CD14-positive monocyte (primary cell): Measurements from ENCODE around the gene MAFG. TPM values are rescaled to one million over a fixed set of nuclear protein-coding genes. Genes with fewer than 3 reads are reported as not detected.

Experiments used
- DNase-seq, 3 donors: peaks; one replicate each; pipeline ENCODE4 v3.0.0-alpha.2; 2011 to 2022
- H2AFZ ChIP-seq: 2 replicates; pipeline ENCODE4 v1.6.0; 2012; ENCODE audit warnings: mild to moderate bottlenecking, low read depth, low read length, inconsistent platforms; ENCODE audit not compliant: insufficient read depth, poor library complexity, severe bottlenecking
- H3K27ac ChIP-seq, 2 donors: 1 replicate in 1 of 2; 2 replicates in 1 of 2; pipeline ENCODE4 v1.5.1; 2012 to 2013; ENCODE audit warnings: low read length in 2 of 2, control low read depth in 1 of 2, inconsistent platforms in 1 of 2, low read depth in 1 of 2, mild to moderate bottlenecking in 1 of 2
- H3K27me3 ChIP-seq, 2 donors: one replicate each; pipeline versions ENCODE4 v1.6.0 to v1.6.1; 2011 to 2013; ENCODE audit warnings: low read length in 2 of 2; ENCODE audit not compliant: control insufficient read depth in 2 of 2, insufficient read depth in 2 of 2
- H3K36me3 ChIP-seq, 2 donors: replicated peaks in 1 of 2; 1 replicate in 1 of 2; 2 replicates in 1 of 2; pipeline versions ENCODE4 v1.5.1 to v1.6.1; 2012 to 2013; ENCODE audit warnings: low read length in 2 of 2, control low read depth in 1 of 2, inconsistent platforms in 1 of 2, mild to moderate bottlenecking in 1 of 2; ENCODE audit not compliant: insufficient read depth in 2 of 2, control insufficient read depth in 1 of 2
- H3K4me1 ChIP-seq, 2 donors: 1 replicate in 1 of 2; 2 replicates in 1 of 2; pipeline versions ENCODE4 v1.5.1 to v1.6.1; 2012 to 2013; ENCODE audit warnings: low read length in 2 of 2, control low read depth in 1 of 2, inconsistent platforms in 1 of 2, mild to moderate bottlenecking in 1 of 2, moderate library complexity in 1 of 2; ENCODE audit not compliant: insufficient read depth in 2 of 2, control insufficient read depth in 1 of 2
- H3K4me2 ChIP-seq: replicated peaks from 2 replicates; pipeline ENCODE3; 2012; ENCODE audit warnings: low read length, moderate library complexity, mild to moderate bottlenecking; ENCODE audit not compliant: poor library complexity, severe bottlenecking; ENCODE audit errors: extremely low read depth
- H3K4me3 ChIP-seq, 3 experiments: fragments of 200-600 bp in 1 of 3; sonication (generic) in 1 of 3; replicated peaks in 1 of 3; 1 replicate in 2 of 3; 2 replicates in 1 of 3; pipeline ENCODE4 v1.5.1; 2011 to 2013; ENCODE audit warnings: low read length in 3 of 3, mild to moderate bottlenecking in 3 of 3, control low read depth in 2 of 3, low read depth in 2 of 3, inconsistent platforms in 1 of 3, moderate library complexity in 1 of 3
- H3K79me2 ChIP-seq: 2 replicates; pipeline ENCODE4 v1.6.0; 2012; ENCODE audit warnings: mild to moderate bottlenecking, control low read depth, inconsistent platforms, low read length, moderate library complexity; ENCODE audit not compliant: insufficient read depth
- H3K9ac ChIP-seq: 2 replicates; pipeline ENCODE4 v1.6.0; 2017; ENCODE audit warnings: low read length, mild to moderate bottlenecking; ENCODE audit not compliant: insufficient read depth, poor library complexity, severe bottlenecking
- H3K9me3 ChIP-seq, 2 donors: replicated peaks in 1 of 2; 1 replicate in 1 of 2; 2 replicates in 1 of 2; pipeline versions ENCODE4 v1.5.1 to v1.6.1; 2012 to 2013; ENCODE audit warnings: low read length in 2 of 2, control low read depth in 1 of 2; ENCODE audit not compliant: control insufficient read depth in 1 of 2, insufficient read depth in 1 of 2
- H4K20me1 ChIP-seq: 2 replicates; pipeline ENCODE4 v1.6.0; 2012; ENCODE audit warnings: mild to moderate bottlenecking, low read length, control low read depth, moderate library complexity; ENCODE audit not compliant: insufficient read depth
- H3K27ac Mint-ChIP-seq, 7 donors: one replicate each; pipeline ENCODE4 v1.8.0; 2020; ENCODE audit warnings: mild to moderate bottlenecking in 7 of 7, mixed read lengths in 7 of 7, moderate library complexity in 6 of 7, inconsistent platforms in 2 of 7
- H3K27me3 Mint-ChIP-seq, 3 donors: one replicate each; pipeline ENCODE4 v1.8.0; 2021 to 2022; ENCODE audit warnings: low read depth in 3 of 3, mild to moderate bottlenecking in 3 of 3, mixed read lengths in 3 of 3, moderate library complexity in 3 of 3, inconsistent platforms in 1 of 3
- H3K36me3 Mint-ChIP-seq, 2 donors: one replicate each; pipeline ENCODE4 v1.8.0; 2020; ENCODE audit warnings: mixed read lengths in 2 of 2, inconsistent platforms in 1 of 2, mild to moderate bottlenecking in 1 of 2
- H3K4me1 Mint-ChIP-seq: one replicate; pipeline ENCODE4 v1.8.0; 2020; ENCODE audit warnings: mild to moderate bottlenecking, mixed read lengths
- H3K4me3 Mint-ChIP-seq, 2 donors: one replicate each; pipeline ENCODE4 v1.8.0; 2020; ENCODE audit warnings: mild to moderate bottlenecking in 2 of 2, mixed read lengths in 2 of 2, moderate library complexity in 1 of 2
- H3K9me3 Mint-ChIP-seq, 7 donors: one replicate each; pipeline ENCODE4 v1.8.0; 2020 to 2022; ENCODE audit warnings: mixed read lengths in 7 of 7, mild to moderate bottlenecking in 6 of 7, moderate library complexity in 6 of 7, inconsistent platforms in 2 of 7
- WGBS: methylation state at CpG from one replicate; pipeline ENCODE4 v1.1.5; 2013; ENCODE audit warnings: missing lambda C conversion rate; ENCODE audit not compliant: insufficient coverage; 5-methylcytosine and 5-hydroxymethylcytosine counted together
- intact Hi-C, 2 donors: fragments of 100-400 bp; cut with micrococcal nuclease; formaldehyde crosslinking; loops; one replicate each; pipeline versions ENCODE4 v1.15.0 to v1.15.1; 2023
- polyA plus RNA-seq, 3 donors: library from polyadenylated mRNA; depleted of rRNA in 1 of 3; unstranded in 2 of 3; stranded (reverse) in 1 of 3; fragments of 300-500 nt in 2 of 3; fragments of >200 nt in 1 of 3; fragmentation: Illumina TruSeq in 2 of 3; gene quantifications; 1 replicate in 2 of 3; 2 replicates in 1 of 3; pipeline ENCODE4 v1.2.3, GENCODE V29; 2012 to 2021
- TF ChIP-seq, protein P1 (sequence below): fragments of 200-600 bp; IDR thresholded peaks from one replicate; pipeline ENCODE4 v1.8.0; 2022; ENCODE audit warnings: antibody characterized with exemption, mild to moderate bottlenecking

Gene MAFG
- polyA plus RNA-seq, 3 donors, result 7.4 to 66.0 (median 7.6) TPM

DNA sequence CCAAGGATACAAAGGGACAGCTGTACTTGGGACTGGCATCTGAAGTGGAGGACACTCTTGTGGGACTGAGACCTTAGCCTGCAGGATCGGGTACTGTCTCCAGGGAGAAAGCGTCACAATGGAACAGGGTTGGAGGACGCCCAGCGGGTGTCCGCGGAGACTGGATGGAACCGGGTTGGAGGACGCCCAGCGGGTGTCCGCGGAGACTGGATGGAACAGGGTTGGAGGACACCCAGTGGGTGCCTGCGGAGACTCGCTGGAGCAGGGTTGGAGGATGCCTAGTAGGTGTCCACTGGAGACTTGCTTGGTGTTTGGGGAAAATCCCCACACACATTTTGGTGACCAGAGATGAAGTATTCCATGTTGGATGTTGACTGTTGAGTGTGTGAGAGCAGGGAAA, 19.7 kb upstream of the MAFG start, which contains the start of gene MYADML2:
TSS of gene MYADML2 (minus strand) at position 45 of the 400 bp plus-strand sequence. CDS start 5,492 bp downstream, outside the sequence.
- Mint-ChIP-seq H3K4me1 (no peaks in the 10 kb centered on the region), H3K36me3 (no peaks in the 10 kb centered on the region), H3K4me3 (no peak within 1 kb of the TSS), H3K27ac (peak within 1 kb of the TSS in 1 of 7 donors; percentile 15), H3K9me3 (no peaks in the 10 kb centered on the region), H3K27me3 (peaks cover 10 to 23% (median 19%) of the 10 kb centered on the region in 3 donors)
- no peak within 1 kb of the TSS for H3K9ac ChIP-seq
- intact Hi-C loops, result no loop called here
- H3K36me3 ChIP-seq, result no peaks in the 10 kb centered on the region
- no peaks in the 10 kb centered on the region for H3K27me3 ChIP-seq
- no peaks in the 10 kb centered on the region for H4K20me1 ChIP-seq
- H2AFZ ChIP-seq, result no peak within 1 kb of the TSS
- H3K27ac ChIP-seq, result no peak within 1 kb of the TSS
- H3K4me3 ChIP-seq, result no peak within 1 kb of the TSS
- no peaks in the 10 kb centered on the region for H3K9me3 ChIP-seq
- no peaks in the 10 kb centered on the region for H3K79me2 ChIP-seq
- no peaks in the 10 kb centered on the region for H3K4me1 ChIP-seq
- no peak for DNase-seq
- 100% methylated on average over 11 of the region's 13 CpGs for WGBS
- TF ChIP-seq, protein P1, sequence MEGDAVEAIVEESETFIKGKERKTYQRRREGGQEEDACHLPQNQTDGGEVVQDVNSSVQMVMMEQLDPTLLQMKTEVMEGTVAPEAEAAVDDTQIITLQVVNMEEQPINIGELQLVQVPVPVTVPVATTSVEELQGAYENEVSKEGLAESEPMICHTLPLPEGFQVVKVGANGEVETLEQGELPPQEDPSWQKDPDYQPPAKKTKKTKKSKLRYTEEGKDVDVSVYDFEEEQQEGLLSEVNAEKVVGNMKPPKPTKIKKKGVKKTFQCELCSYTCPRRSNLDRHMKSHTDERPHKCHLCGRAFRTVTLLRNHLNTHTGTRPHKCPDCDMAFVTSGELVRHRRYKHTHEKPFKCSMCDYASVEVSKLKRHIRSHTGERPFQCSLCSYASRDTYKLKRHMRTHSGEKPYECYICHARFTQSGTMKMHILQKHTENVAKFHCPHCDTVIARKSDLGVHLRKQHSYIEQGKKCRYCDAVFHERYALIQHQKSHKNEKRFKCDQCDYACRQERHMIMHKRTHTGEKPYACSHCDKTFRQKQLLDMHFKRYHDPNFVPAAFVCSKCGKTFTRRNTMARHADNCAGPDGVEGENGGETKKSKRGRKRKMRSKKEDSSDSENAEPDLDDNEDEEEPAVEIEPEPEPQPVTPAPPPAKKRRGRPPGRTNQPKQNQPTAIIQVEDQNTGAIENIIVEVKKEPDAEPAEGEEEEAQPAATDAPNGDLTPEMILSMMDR, result no peak
- no peak within 1 kb of the TSS for H3K4me2 ChIP-seq

DNA sequence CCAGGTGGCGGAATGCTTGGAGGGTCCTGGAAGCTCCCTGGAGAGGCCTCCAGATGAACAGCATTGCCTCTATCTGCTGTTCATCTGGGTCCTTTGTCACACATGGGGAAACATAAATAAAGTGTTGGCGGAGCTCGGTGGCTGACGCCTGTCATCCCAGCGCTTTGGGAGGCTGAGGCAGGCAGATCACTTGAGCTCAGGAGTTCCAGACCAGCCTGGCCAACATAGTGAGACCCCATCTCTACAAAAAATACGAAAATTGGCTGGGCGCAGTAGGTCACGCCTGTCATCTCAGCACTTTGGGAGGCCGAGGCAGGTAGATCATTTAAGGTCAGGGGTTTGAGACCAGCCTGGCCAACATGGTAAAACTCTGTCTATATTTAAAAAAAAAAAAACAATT, 17.3 kb upstream of the MAFG start:
- H3K4me2 ChIP-seq, result no peak overlapping the region
- H3K27ac ChIP-seq, result no peak overlapping the region
- H3K36me3 Mint-ChIP-seq, result no peaks in the 10 kb centered on the region
- no peaks in the 10 kb centered on the region for H3K36me3 ChIP-seq
- no peak overlapping the region for H3K9ac ChIP-seq
- no peaks in the 10 kb centered on the region for H4K20me1 ChIP-seq
- H3K4me3 ChIP-seq, result no peak overlapping the region
- intact Hi-C loops, result no loop called here
- no peak overlapping the region for H3K4me3 Mint-ChIP-seq
- no peaks in the 10 kb centered on the region for H3K79me2 ChIP-seq
- H2AFZ ChIP-seq, result no peak overlapping the region
- H3K4me1 Mint-ChIP-seq, result no peaks in the 10 kb centered on the region
- no peak overlapping the region for H3K27ac Mint-ChIP-seq
- H3K4me1 ChIP-seq, result no peaks in the 10 kb centered on the region
- 94% methylated on average over 8 of the region's 9 CpGs for WGBS
- TF ChIP-seq, protein P1, result no peak
- no peak for DNase-seq
- no peaks in the 10 kb centered on the region for H3K9me3 ChIP-seq
- H3K27me3 ChIP-seq, result peaks cover 0 to 3% of the 10 kb centered on the region in 2 donors
- peaks cover 5 to 31% (median 20%) of the 10 kb centered on the region in 3 donors for H3K27me3 Mint-ChIP-seq
- H3K9me3 Mint-ChIP-seq, result no peaks in the 10 kb centered on the region
